ENCODE data around the gene IRS2. TPM values are rescaled to one million over a fixed set of nuclear protein-coding genes. Genes with fewer than 3 reads are reported as not detected.

Gene IRS2
- total and polyA plus RNA-seq, 7 donors: 9.3 to 40.8 (median 18.2) TPM

- H3K4me1 ChIP-seq: no peaks in the 10 kb centered on the region
- intact Hi-C loops (cut with DNase I): no loop called here
- H3K27me3 ChIP-seq (ENCODE audit: insufficient read depth in 3 of 3, low read length in 2 of 3): peaks cover 0 to 18% (median 5%) of the 10 kb centered on the region in 3 donors
- no peak for DNase-seq
- WGBS, 3 donors: 37 to 48% (median 37%) methylated on average over 4 of the region's 4 CpGs
- no peaks in the 10 kb centered on the region for H3K36me3 ChIP-seq (ENCODE audit: insufficient read depth in 1 of 2, low read depth in 1 of 2)
- H3K9me3 ChIP-seq: no peaks in the 10 kb centered on the region
- TF ChIP-seq, protein P1, sequence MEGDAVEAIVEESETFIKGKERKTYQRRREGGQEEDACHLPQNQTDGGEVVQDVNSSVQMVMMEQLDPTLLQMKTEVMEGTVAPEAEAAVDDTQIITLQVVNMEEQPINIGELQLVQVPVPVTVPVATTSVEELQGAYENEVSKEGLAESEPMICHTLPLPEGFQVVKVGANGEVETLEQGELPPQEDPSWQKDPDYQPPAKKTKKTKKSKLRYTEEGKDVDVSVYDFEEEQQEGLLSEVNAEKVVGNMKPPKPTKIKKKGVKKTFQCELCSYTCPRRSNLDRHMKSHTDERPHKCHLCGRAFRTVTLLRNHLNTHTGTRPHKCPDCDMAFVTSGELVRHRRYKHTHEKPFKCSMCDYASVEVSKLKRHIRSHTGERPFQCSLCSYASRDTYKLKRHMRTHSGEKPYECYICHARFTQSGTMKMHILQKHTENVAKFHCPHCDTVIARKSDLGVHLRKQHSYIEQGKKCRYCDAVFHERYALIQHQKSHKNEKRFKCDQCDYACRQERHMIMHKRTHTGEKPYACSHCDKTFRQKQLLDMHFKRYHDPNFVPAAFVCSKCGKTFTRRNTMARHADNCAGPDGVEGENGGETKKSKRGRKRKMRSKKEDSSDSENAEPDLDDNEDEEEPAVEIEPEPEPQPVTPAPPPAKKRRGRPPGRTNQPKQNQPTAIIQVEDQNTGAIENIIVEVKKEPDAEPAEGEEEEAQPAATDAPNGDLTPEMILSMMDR (IDR thresholded peaks at IDR 0.05): no peak
- H3K4me3 ChIP-seq: no peak overlapping the region
- ATAC-seq: no peak
- H3K27ac ChIP-seq: no peak overlapping the region
Measured at GRCh38 chr13:109725297-109725696, 61.1 kb downstream of the IRS2 start.

DNA sequence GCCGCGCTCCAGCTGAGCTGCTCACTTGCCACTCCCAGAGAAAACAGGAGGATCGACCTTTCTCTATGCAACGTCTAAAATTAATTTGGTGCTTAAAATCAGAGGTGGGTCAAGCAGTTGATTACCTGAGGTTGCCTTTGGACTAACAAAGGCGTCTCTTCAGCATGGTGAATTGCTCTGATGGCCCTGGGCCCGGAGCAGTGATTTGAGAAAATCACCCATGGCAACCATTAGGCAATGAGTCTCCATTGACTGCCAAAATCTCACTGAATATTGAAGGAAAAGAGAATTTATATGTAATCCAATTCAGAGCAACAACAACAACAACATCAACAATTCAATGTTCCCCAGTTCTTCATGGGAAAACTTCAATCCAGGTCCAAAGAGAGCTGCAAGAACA is 61.8 kb downstream of the IRS2 start:
- WGBS, 3 donors: 75 to 81% (median 77%) methylated on average over 6 of the region's 6 CpGs

DNA sequence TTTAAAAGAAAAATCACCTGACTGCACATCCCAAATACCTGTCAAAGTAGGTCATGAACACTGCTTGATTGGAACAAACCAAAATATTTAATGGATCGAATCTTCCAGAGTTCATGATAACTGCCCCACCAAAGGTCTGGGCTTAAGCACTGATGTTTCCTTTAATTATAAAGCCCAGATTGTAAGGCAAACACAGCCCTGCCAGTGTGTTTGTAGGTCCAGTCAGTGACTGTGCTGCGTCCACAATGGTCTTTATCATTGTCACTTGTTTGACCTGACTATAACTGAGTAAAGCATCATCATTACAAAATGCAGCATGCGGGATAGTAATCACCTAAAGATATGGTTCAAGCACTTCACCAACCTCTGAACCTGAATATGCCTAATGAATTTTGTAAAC is 63.3 kb downstream of the IRS2 start:
- TF ChIP-seq, protein P1 (IDR thresholded peaks at IDR 0.05): no peak
- H3K27ac ChIP-seq: no peak overlapping the region
- H3K9me3 ChIP-seq: no peaks in the 10 kb centered on the region
- no peak for ATAC-seq
- no peaks in the 10 kb centered on the region for H3K4me1 ChIP-seq
- WGBS, 3 donors: 91 to 93% (median 92%) methylated on average over 3 of the region's 3 CpGs
- intact Hi-C loops (cut with DNase I): no loop called here
- H3K4me3 ChIP-seq: no peak overlapping the region
- H3K36me3 ChIP-seq (ENCODE audit: insufficient read depth in 1 of 2, low read depth in 1 of 2): no peaks in the 10 kb centered on the region
- DNase-seq: no peak
- H3K27me3 ChIP-seq (ENCODE audit: insufficient read depth in 3 of 3, low read length in 2 of 3): peaks cover 0 to 7% (median 3%) of the 10 kb centered on the region in 3 donors

More for the DNA sequence above, 61.8 kb downstream of the IRS2 start:
- no peaks in the 10 kb centered on the region for H3K36me3 ChIP-seq (ENCODE audit: insufficient read depth in 1 of 2, low read depth in 1 of 2)
- H3K4me3 ChIP-seq: no peak overlapping the region
- intact Hi-C loops (cut with DNase I): no loop called here
- no peaks in the 10 kb centered on the region for H3K4me1 ChIP-seq
- H3K27ac ChIP-seq: no peak overlapping the region
- ATAC-seq: no peak
- TF ChIP-seq, protein P1 (IDR thresholded peaks at IDR 0.05): no peak
- DNase-seq: no peak
- H3K27me3 ChIP-seq (ENCODE audit: insufficient read depth in 3 of 3, low read length in 2 of 3): peaks cover 0 to 18% (median 5%) of the 10 kb centered on the region in 3 donors
- no peaks in the 10 kb centered on the region for H3K9me3 ChIP-seq

DNA sequence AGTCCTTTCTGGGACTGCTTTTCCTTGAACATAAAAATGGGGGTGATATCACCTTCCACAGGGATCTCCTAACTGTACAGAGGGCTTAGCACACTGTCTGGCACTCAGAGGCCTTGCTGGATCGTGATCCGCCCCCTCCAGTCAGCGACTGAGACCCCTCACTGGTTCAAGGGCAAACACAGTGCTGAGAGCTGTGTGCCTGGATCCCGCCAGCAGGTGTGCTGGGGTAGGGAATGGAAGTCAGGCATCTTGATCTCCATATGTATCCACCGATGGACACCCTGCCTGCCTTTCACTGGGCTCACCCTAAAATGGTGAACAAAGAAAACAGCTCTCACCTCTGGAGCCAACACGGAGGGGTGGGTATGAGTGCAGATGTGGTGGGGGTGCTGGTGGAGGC is 64.3 kb downstream of the IRS2 start:
- no peaks in the 10 kb centered on the region for H3K36me3 ChIP-seq (ENCODE audit: insufficient read depth in 1 of 2, low read depth in 1 of 2)
- no peak overlapping the region for H3K27ac ChIP-seq
- H3K9me3 ChIP-seq: no peaks in the 10 kb centered on the region
- no peak overlapping the region for H3K4me3 ChIP-seq
- 72 to 82% (median 76%) methylated on average over 6 of the region's 6 CpGs for WGBS, 3 donors
- peaks cover 0 to 3% (median 3%) of the 10 kb centered on the region in 3 donors for H3K27me3 ChIP-seq (ENCODE audit: insufficient read depth in 3 of 3, low read length in 2 of 3)
- H3K4me1 ChIP-seq: no peaks in the 10 kb centered on the region
- ATAC-seq: no peak
- no peak for DNase-seq
- intact Hi-C loops (cut with DNase I): no loop called here
- TF ChIP-seq, protein P1 (IDR thresholded peaks at IDR 0.05): no peak

DNA sequence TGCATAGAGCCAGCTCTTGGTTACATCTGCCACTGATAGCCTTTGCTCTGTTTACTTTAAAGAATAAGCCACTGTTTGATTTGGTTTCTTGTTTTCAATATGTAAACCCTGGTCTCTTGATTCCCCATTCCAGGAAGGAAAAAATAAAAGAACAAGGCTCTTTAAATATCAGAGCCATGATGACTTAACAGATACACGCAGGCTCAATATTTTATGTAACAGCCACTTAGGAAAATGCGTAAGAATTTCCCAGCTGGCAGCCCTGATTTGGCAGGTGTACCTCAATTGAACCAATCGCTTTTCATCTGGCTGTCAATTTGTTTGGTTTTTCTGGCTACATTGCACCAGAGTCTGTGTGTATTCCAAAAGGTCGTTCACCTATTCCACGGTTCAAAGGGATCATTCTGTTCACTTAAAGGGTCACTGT is 65.6 kb downstream of the IRS2 start:
- TF ChIP-seq, protein P1 (IDR thresholded peaks at IDR 0.05): no peak
- no peaks in the 10 kb centered on the region for H3K9me3 ChIP-seq
- intact Hi-C loops (cut with DNase I): no loop called here
- H3K27me3 ChIP-seq (ENCODE audit: insufficient read depth in 3 of 3, low read length in 2 of 3): peaks cover 0 to 6% (median 3%) of the 10 kb centered on the region in 3 donors
- H3K36me3 ChIP-seq (ENCODE audit: insufficient read depth in 1 of 2, low read depth in 1 of 2): no peaks in the 10 kb centered on the region
- no peak overlapping the region for H3K27ac ChIP-seq
- DNase-seq: no peak
- peaks cover 2% of the 10 kb centered on the region for H3K4me1 ChIP-seq
- no peak for ATAC-seq
- no peak overlapping the region for H3K4me3 ChIP-seq
- WGBS, 3 donors: 47 to 62% (median 52%) methylated on average over 5 of the region's 5 CpGs

Data from psoas muscle (tissue), 8 donors.